ENCODE measurements around the gene CACNA1S. TPM values are rescaled to one million over a fixed set of nuclear protein-coding genes. Genes with fewer than 3 reads are reported as not detected.

Gene CACNA1S
- total RNA-seq, 2 donors from 2014 or later = not detected

GRCh38 chr1:201114245-201115131 is 2.3 kb upstream of the CACNA1S start:
- TF ChIP-seq CTCF (IDR thresholded peaks at IDR 0.05) = peak; percentile 85
- Histone ChIP-seq H3K4me1 (ENCODE audit: control insufficient read depth in 1 of 2, low read depth in 2 of 2) (peaks cover 0 to 12% of the 10 kb centered on the region in 2 donors), H3K27me3 (replicated peaks; ENCODE audit: insufficient read depth) (no peaks in the 10 kb centered on the region), H3K9me3 (no peaks in the 10 kb centered on the region), H3K36me3 (no peaks in the 10 kb centered on the region), H3K4me3 (peak overlapping the region; percentile 86), H3K27ac (peak overlapping the region; percentile 20 to 58)
- peak; percentile 80 for ATAC-seq (ENCODE audit: insufficient number of reproducible peaks, low FRiP score, low read depth)
- peak; percentile 60 for DNase-seq (ENCODE audit: low spot score)

GRCh38 chr1:201113451-201114244 is 1.4 kb upstream of the CACNA1S start:
- H3K27ac ChIP-seq = peak overlapping the region in 1 of 2 donors; percentile 20
- no peaks in the 10 kb centered on the region for H3K27me3 ChIP-seq (replicated peaks; ENCODE audit: insufficient read depth)
- H3K4me3 ChIP-seq = peak overlapping the region; percentile 86
- H3K9me3 ChIP-seq = no peaks in the 10 kb centered on the region
- H3K4me1 ChIP-seq (ENCODE audit: control insufficient read depth in 1 of 2, low read depth in 2 of 2) = peaks cover 0 to 12% of the 10 kb centered on the region in 2 donors
- DNase-seq (ENCODE audit: low spot score) (no peak), ATAC-seq (ENCODE audit: insufficient number of reproducible peaks, low FRiP score, low read depth) (no peak)
- no peak for TF ChIP-seq CTCF (IDR thresholded peaks at IDR 0.05)
- H3K36me3 ChIP-seq = no peaks in the 10 kb centered on the region

GRCh38 chr1:201112926-201113325 is 700 bp upstream of the CACNA1S start:
- no peaks in the 10 kb centered on the region for H3K9me3 ChIP-seq
- no peak for TF ChIP-seq CTCF (IDR thresholded peaks at IDR 0.05)
- H3K4me3 ChIP-seq = no peak overlapping the region
- no peaks in the 10 kb centered on the region for H3K27me3 ChIP-seq (replicated peaks; ENCODE audit: insufficient read depth)
- H3K27ac ChIP-seq = no peak overlapping the region
- H3K4me1 ChIP-seq (ENCODE audit: control insufficient read depth in 1 of 2, low read depth in 2 of 2) = peaks cover 0 to 12% of the 10 kb centered on the region in 2 donors
- no peak for DNase-seq (ENCODE audit: low spot score)
- ATAC-seq (ENCODE audit: insufficient number of reproducible peaks, low FRiP score, low read depth) = no peak
- H3K36me3 ChIP-seq = no peaks in the 10 kb centered on the region

- Histone ChIP-seq H3K27me3 (replicated peaks; ENCODE audit: insufficient read depth) (no peaks in the 10 kb centered on the region), H3K4me1 (ENCODE audit: control insufficient read depth in 1 of 2, low read depth in 2 of 2) (peaks cover 0 to 12% of the 10 kb centered on the region in 2 donors), H3K9me3 (no peaks in the 10 kb centered on the region), H3K27ac (no peak overlapping the region), H3K4me3 (no peak overlapping the region), H3K36me3 (no peaks in the 10 kb centered on the region)
- ATAC-seq (ENCODE audit: insufficient number of reproducible peaks, low FRiP score, low read depth) (no peak), DNase-seq (ENCODE audit: low spot score) (no peak)
- TF ChIP-seq CTCF (IDR thresholded peaks at IDR 0.05) = no peak
These were observed 554 bp downstream of the CACNA1S start for GRCh38 chr1:201111672-201112071.

- no peak for TF ChIP-seq CTCF (IDR thresholded peaks at IDR 0.05)
- peaks cover 0 to 12% of the 10 kb centered on the region in 2 donors for H3K4me1 ChIP-seq (ENCODE audit: control insufficient read depth in 1 of 2, low read depth in 2 of 2)
- no peak for DNase-seq (ENCODE audit: low spot score)
- H3K4me3 ChIP-seq = no peak overlapping the region
- H3K27me3 ChIP-seq (replicated peaks; ENCODE audit: insufficient read depth) = no peaks in the 10 kb centered on the region
- H3K36me3 ChIP-seq = no peaks in the 10 kb centered on the region
- no peak for ATAC-seq (ENCODE audit: insufficient number of reproducible peaks, low FRiP score, low read depth)
- H3K27ac ChIP-seq = no peak overlapping the region
- H3K9me3 ChIP-seq = no peaks in the 10 kb centered on the region
These were observed 1.1 kb downstream of the CACNA1S start for GRCh38 chr1:201111156-201111555.

Measured in thoracic aorta (tissue), 2 donors.